Stomach (tissue), 4 donors: Measurements from ENCODE around the gene TSGA10IP.

Experiments
- CTCF ChIP-seq, 7 experiments: fragments of 450-650 bp in 4 of 7; fragments of 200-600 bp in 3 of 7; sonication (generic) in 3 of 7; IDR thresholded peaks; one replicate each; pipeline ENCODE4 v1.5.1; 2016 to 2019; ENCODE audit warnings: antibody characterized with exemption in 7 of 7, control low read depth in 2 of 7, mild to moderate bottlenecking in 1 of 7
- POLR2A ChIP-seq, 4 donors: fragments of 450-650 bp; IDR thresholded peaks; one replicate each; pipeline ENCODE4 v1.6.1; 2016; ENCODE audit warnings: antibody characterized with exemption in 4 of 4, control low read depth in 2 of 4, mild to moderate bottlenecking in 1 of 4, moderate library complexity in 1 of 4

- TF ChIP-seq CTCF (IDR thresholded peaks at IDR 0.05) = no peak
- no peak for TF ChIP-seq POLR2A (IDR thresholded peaks at IDR 0.05)
These were observed 30.5 kb downstream of the TSGA10IP start for GRCh38 chr11:65975771-65976170.
